ENCODE data around the gene IFRD1. TPM values are rescaled to one million over a fixed set of nuclear protein-coding genes. Genes with fewer than 3 reads are reported as not detected.
A peak's percentile ranks its signal among the peaks of the same experiment; 100 is the strongest.

IFRD1 gene
- total RNA-seq, 1 donor: 107 TPM

- H4K20me1 ChIP-seq (ENCODE audit: insufficient read depth, low read length): no peaks in the 10 kb centered on the region
- H3K4me2 ChIP-seq (ENCODE audit: insufficient read depth, low read length): peak overlapping the region; percentile 36
- H3K9me3 ChIP-seq (ENCODE audit: low read depth, low read length): no peaks in the 10 kb centered on the region
- H3K4me1 ChIP-seq (ENCODE audit: insufficient read depth, low read length): peaks cover 24% of the 10 kb centered on the region
- H3K27me3 ChIP-seq (ENCODE audit: insufficient read depth, low read length): no peaks in the 10 kb centered on the region
- H3K4me3 ChIP-seq (ENCODE audit: insufficient read depth, low read length): peak overlapping the region; percentile 11
- H2AFZ ChIP-seq (ENCODE audit: low read length): peak overlapping the region; percentile 53
- H3K27ac ChIP-seq (ENCODE audit: low read depth, low read length): peak overlapping the region; percentile 43
- TF ChIP-seq, protein P1, sequence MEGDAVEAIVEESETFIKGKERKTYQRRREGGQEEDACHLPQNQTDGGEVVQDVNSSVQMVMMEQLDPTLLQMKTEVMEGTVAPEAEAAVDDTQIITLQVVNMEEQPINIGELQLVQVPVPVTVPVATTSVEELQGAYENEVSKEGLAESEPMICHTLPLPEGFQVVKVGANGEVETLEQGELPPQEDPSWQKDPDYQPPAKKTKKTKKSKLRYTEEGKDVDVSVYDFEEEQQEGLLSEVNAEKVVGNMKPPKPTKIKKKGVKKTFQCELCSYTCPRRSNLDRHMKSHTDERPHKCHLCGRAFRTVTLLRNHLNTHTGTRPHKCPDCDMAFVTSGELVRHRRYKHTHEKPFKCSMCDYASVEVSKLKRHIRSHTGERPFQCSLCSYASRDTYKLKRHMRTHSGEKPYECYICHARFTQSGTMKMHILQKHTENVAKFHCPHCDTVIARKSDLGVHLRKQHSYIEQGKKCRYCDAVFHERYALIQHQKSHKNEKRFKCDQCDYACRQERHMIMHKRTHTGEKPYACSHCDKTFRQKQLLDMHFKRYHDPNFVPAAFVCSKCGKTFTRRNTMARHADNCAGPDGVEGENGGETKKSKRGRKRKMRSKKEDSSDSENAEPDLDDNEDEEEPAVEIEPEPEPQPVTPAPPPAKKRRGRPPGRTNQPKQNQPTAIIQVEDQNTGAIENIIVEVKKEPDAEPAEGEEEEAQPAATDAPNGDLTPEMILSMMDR (IDR thresholded peaks at IDR 0.05; ENCODE audit: extremely low read depth, low read depth, low read length): no peak
- H3K36me3 ChIP-seq (ENCODE audit: insufficient read depth, low read length): no peaks in the 10 kb centered on the region
- DNase-seq (ENCODE audit: insufficient read length, low spot score, missing footprints): peak; percentile 74
- no peaks in the 10 kb centered on the region for H3K79me2 ChIP-seq (ENCODE audit: insufficient read depth, low read length)
Observed at GRCh38 chr7:112422842-112423496, 27.3 kb upstream of the IFRD1 start.

- no peak for DNase-seq (ENCODE audit: insufficient read length, low spot score, missing footprints)
- Histone ChIP-seq H2AFZ (ENCODE audit: low read length) (no peak overlapping the region), H3K27ac (ENCODE audit: low read depth, low read length) (no peak overlapping the region), H3K4me2 (ENCODE audit: insufficient read depth, low read length) (no peak overlapping the region), H3K4me3 (ENCODE audit: insufficient read depth, low read length) (no peak overlapping the region), H3K79me2 (ENCODE audit: insufficient read depth, low read length) (no peaks in the 10 kb centered on the region), H3K9me3 (ENCODE audit: low read depth, low read length) (no peaks in the 10 kb centered on the region), H3K36me3 (ENCODE audit: insufficient read depth, low read length) (no peaks in the 10 kb centered on the region), H3K27me3 (ENCODE audit: insufficient read depth, low read length) (no peaks in the 10 kb centered on the region), H4K20me1 (ENCODE audit: insufficient read depth, low read length) (no peaks in the 10 kb centered on the region), H3K4me1 (ENCODE audit: insufficient read depth, low read length) (peaks cover 24% of the 10 kb centered on the region)
- TF ChIP-seq, protein P1 (IDR thresholded peaks at IDR 0.05; ENCODE audit: extremely low read depth, low read depth, low read length): no peak
Observed at GRCh38 chr7:112423987-112424386, 26.3 kb upstream of the IFRD1 start.

DNA sequence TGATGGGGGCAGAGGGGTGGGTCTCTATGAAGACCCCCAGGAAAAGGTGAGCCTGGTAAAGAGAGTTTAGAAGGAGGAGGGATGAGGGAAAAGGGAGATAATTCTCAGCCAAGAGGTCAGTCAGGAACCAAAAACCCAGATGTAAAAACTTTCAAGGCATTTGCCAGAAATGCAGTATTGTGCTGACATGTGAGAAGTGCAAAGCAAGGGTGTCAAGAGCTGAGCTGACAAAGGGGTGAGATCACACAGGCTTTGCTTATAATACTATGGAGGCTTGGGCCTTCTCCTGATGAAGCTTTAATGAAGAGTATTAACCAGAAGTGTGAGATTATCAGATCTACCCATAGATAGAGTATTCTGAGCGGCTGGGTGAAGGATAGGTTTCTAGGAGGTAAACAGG lies 22.3 kb upstream of the IFRD1 start:
- no peak overlapping the region for H3K27ac ChIP-seq (ENCODE audit: low read depth, low read length)
- no peak overlapping the region for H3K4me3 ChIP-seq (ENCODE audit: insufficient read depth, low read length)
- H3K4me2 ChIP-seq (ENCODE audit: insufficient read depth, low read length): no peak overlapping the region
- no peaks in the 10 kb centered on the region for H3K36me3 ChIP-seq (ENCODE audit: insufficient read depth, low read length)
- peaks cover 6% of the 10 kb centered on the region for H3K4me1 ChIP-seq (ENCODE audit: insufficient read depth, low read length)
- no peak overlapping the region for H2AFZ ChIP-seq (ENCODE audit: low read length)
- no peaks in the 10 kb centered on the region for H3K79me2 ChIP-seq (ENCODE audit: insufficient read depth, low read length)
- TF ChIP-seq, protein P1 (IDR thresholded peaks at IDR 0.05; ENCODE audit: extremely low read depth, low read depth, low read length): no peak
- no peaks in the 10 kb centered on the region for H4K20me1 ChIP-seq (ENCODE audit: insufficient read depth, low read length)
- DNase-seq (ENCODE audit: insufficient read length, low spot score, missing footprints): no peak
- H3K9me3 ChIP-seq (ENCODE audit: low read depth, low read length): no peaks in the 10 kb centered on the region
- H3K27me3 ChIP-seq (ENCODE audit: insufficient read depth, low read length): no peaks in the 10 kb centered on the region

DNA sequence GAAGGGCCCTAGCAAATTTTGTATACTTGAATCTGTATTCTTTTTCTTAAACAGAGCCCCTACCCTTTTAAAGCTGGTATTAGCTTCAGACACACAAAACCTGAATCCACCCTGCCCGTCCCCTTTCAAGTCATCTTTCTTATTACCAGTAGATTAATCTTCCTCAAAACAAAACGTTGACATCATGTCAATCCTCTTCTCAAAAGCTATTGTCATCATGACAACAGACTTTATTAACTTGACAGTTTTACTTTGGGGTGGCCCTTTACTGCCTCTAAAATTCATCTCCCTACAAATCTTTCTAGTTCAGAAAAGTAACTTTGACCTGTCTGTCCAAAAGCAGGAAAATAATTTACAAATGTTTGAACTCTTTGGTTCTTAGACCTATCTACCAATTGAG lies 21.5 kb upstream of the IFRD1 start:
- H3K36me3 ChIP-seq (ENCODE audit: insufficient read depth, low read length): no peaks in the 10 kb centered on the region
- TF ChIP-seq, protein P1 (IDR thresholded peaks at IDR 0.05; ENCODE audit: extremely low read depth, low read depth, low read length): no peak
- H3K79me2 ChIP-seq (ENCODE audit: insufficient read depth, low read length): no peaks in the 10 kb centered on the region
- no peak overlapping the region for H3K4me2 ChIP-seq (ENCODE audit: insufficient read depth, low read length)
- no peak overlapping the region for H3K27ac ChIP-seq (ENCODE audit: low read depth, low read length)
- no peak for DNase-seq (ENCODE audit: insufficient read length, low spot score, missing footprints)
- no peaks in the 10 kb centered on the region for H3K9me3 ChIP-seq (ENCODE audit: low read depth, low read length)
- no peaks in the 10 kb centered on the region for H4K20me1 ChIP-seq (ENCODE audit: insufficient read depth, low read length)
- H3K4me1 ChIP-seq (ENCODE audit: insufficient read depth, low read length): no peaks in the 10 kb centered on the region
- no peak overlapping the region for H2AFZ ChIP-seq (ENCODE audit: low read length)
- no peaks in the 10 kb centered on the region for H3K27me3 ChIP-seq (ENCODE audit: insufficient read depth, low read length)
- no peak overlapping the region for H3K4me3 ChIP-seq (ENCODE audit: insufficient read depth, low read length)
